ENCODE measurements around the gene PEMT.

DNA sequence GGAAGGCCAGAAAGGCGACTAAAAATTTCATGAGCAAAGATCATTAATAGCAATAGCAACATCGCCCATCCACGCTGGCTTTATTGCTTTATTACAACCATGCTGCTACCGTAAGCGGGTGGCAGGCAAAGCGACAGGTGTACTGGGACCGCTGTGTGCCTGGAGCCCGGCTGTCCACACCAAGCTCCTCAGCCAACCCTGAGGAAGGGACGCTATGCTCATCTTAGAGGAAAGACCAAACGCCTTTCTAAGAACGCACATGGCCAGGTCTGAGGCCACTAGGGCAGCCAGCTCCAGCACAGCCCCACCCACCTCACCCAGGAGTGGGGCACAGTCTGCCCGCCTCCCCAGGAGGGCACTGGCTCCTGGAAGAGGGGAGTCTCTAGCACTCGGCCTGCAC, 28.0 kb downstream of the PEMT start:
- TF ChIP-seq NFE2L1 (CRISPR knock-in tag; IDR thresholded peaks at IDR 0.05) (no peak), ZNF121 (CRISPR knock-in tag; IDR thresholded peaks at IDR 0.05) (no peak), KAT7 (CRISPR knock-in tag; IDR thresholded peaks at IDR 0.05; ENCODE audit: borderline replicate concordance) (no peak), NFYB (CRISPR knock-in tag; conservative IDR thresholded peaks at IDR 0.05; ENCODE audit: low read depth) (no peak)
- TF ChIP-seq, protein P1, sequence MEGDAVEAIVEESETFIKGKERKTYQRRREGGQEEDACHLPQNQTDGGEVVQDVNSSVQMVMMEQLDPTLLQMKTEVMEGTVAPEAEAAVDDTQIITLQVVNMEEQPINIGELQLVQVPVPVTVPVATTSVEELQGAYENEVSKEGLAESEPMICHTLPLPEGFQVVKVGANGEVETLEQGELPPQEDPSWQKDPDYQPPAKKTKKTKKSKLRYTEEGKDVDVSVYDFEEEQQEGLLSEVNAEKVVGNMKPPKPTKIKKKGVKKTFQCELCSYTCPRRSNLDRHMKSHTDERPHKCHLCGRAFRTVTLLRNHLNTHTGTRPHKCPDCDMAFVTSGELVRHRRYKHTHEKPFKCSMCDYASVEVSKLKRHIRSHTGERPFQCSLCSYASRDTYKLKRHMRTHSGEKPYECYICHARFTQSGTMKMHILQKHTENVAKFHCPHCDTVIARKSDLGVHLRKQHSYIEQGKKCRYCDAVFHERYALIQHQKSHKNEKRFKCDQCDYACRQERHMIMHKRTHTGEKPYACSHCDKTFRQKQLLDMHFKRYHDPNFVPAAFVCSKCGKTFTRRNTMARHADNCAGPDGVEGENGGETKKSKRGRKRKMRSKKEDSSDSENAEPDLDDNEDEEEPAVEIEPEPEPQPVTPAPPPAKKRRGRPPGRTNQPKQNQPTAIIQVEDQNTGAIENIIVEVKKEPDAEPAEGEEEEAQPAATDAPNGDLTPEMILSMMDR (IDR thresholded peaks at IDR 0.05): no peak

Data from WTC11 (cell line).